Mucosa of stomach (tissue), 1 donor: ENCODE measurements around the gene ARMC3.
"Not testable (repeated sequence)": the region's sequence is repeated elsewhere in the genome, so short reads cannot be mapped to it uniquely, and the experiment has no call there.

Experiments
- H3K27me3 ChIP-seq: one replicate; pipeline ENCODE4 v1.7.0; 2013; ENCODE audit warnings: mild to moderate bottlenecking, low read length; ENCODE audit not compliant: control insufficient read depth, insufficient read depth
- H3K36me3 ChIP-seq: one replicate; pipeline ENCODE4 v1.7.0; 2013; ENCODE audit warnings: low read length; ENCODE audit not compliant: control insufficient read depth, insufficient read depth
- H3K4me1 ChIP-seq: one replicate; pipeline ENCODE4 v1.7.0; 2013; ENCODE audit warnings: mild to moderate bottlenecking, low read length; ENCODE audit not compliant: control insufficient read depth, insufficient read depth
- H3K4me3 ChIP-seq: one replicate; pipeline ENCODE4 v1.7.0; 2013; ENCODE audit warnings: low read length
- H3K9ac ChIP-seq: one replicate; pipeline ENCODE4 v1.7.0; 2013; ENCODE audit warnings: mild to moderate bottlenecking, low read length, moderate library complexity
- H3K9me3 ChIP-seq: one replicate; pipeline ENCODE4 v1.7.0; 2013; ENCODE audit warnings: mild to moderate bottlenecking, low read length, moderate library complexity; ENCODE audit not compliant: control insufficient read depth
- donor health status: Pancreatic carcinoma.

The ARMC3 gene

GRCh38 chr10:22908837-22909236, 19.0 kb upstream of the ARMC3 start:
- Histone ChIP-seq H3K4me3 (no peak overlapping the region), H3K9me3 (no peaks in the 10 kb centered on the region), H3K9ac (no peak overlapping the region), H3K36me3 (no peaks in the 10 kb centered on the region), H3K4me1 (peaks cover 10% of the 10 kb centered on the region), H3K27me3 (no peaks in the 10 kb centered on the region)

- H3K9ac ChIP-seq, H3K27me3 ChIP-seq: not testable (repeated sequence)
These were observed 18.2 kb upstream of the ARMC3 start for GRCh38 chr10:22909673-22910072.

GRCh38 chr10:22911067-22911466, 16.8 kb upstream of the ARMC3 start:
- no peaks in the 10 kb centered on the region for H3K9me3 ChIP-seq
- H3K36me3 ChIP-seq, result no peaks in the 10 kb centered on the region
- H3K4me3 ChIP-seq, result no peak overlapping the region
- no peak overlapping the region for H3K9ac ChIP-seq
- H3K4me1 ChIP-seq, result peaks cover 10% of the 10 kb centered on the region
- no peaks in the 10 kb centered on the region for H3K27me3 ChIP-seq

More at GRCh38 chr10:22909673-22910072, 18.2 kb upstream of the ARMC3 start:
- H3K36me3 ChIP-seq, H3K4me3 ChIP-seq, H3K4me1 ChIP-seq, H3K9me3 ChIP-seq: not testable (repeated sequence)

GRCh38 chr10:22911889-22912762, 15.7 kb upstream of the ARMC3 start:
- H3K4me3 ChIP-seq, result no peak overlapping the region
- H3K27me3 ChIP-seq, result no peaks in the 10 kb centered on the region
- no peaks in the 10 kb centered on the region for H3K36me3 ChIP-seq
- H3K9me3 ChIP-seq, result no peaks in the 10 kb centered on the region
- H3K9ac ChIP-seq, result no peak overlapping the region
- H3K4me1 ChIP-seq, result peaks cover 10% of the 10 kb centered on the region

GRCh38 chr10:22912763-22913384, 15.0 kb upstream of the ARMC3 start:
- H3K4me1 ChIP-seq, result peaks cover 10% of the 10 kb centered on the region
- no peak overlapping the region for H3K9ac ChIP-seq
- H3K36me3 ChIP-seq, result no peaks in the 10 kb centered on the region
- no peaks in the 10 kb centered on the region for H3K9me3 ChIP-seq
- no peaks in the 10 kb centered on the region for H3K27me3 ChIP-seq
- H3K4me3 ChIP-seq, result no peak overlapping the region

GRCh38 chr10:22913474-22914092, 14.3 kb upstream of the ARMC3 start:
- no peaks in the 10 kb centered on the region for H3K9me3 ChIP-seq
- no peaks in the 10 kb centered on the region for H3K27me3 ChIP-seq
- H3K4me1 ChIP-seq, result peaks cover 10% of the 10 kb centered on the region
- H3K36me3 ChIP-seq, result no peaks in the 10 kb centered on the region
- no peak overlapping the region for H3K4me3 ChIP-seq
- H3K9ac ChIP-seq, result no peak overlapping the region

GRCh38 chr10:22915314-22915713, 12.5 kb upstream of the ARMC3 start:
- Histone ChIP-seq H3K9me3 (no peaks in the 10 kb centered on the region), H3K4me1 (peaks cover 10% of the 10 kb centered on the region), H3K27me3 (no peaks in the 10 kb centered on the region), H3K36me3 (no peaks in the 10 kb centered on the region), H3K4me3 (no peak overlapping the region), H3K9ac (no peak overlapping the region)

- Histone ChIP-seq H3K9me3 (no peaks in the 10 kb centered on the region), H3K9ac (no peak overlapping the region), H3K4me1 (peaks cover 5% of the 10 kb centered on the region), H3K4me3 (no peak overlapping the region), H3K36me3 (no peaks in the 10 kb centered on the region), H3K27me3 (peaks cover 9% of the 10 kb centered on the region)
These were observed 2.8 kb upstream of the ARMC3 start for GRCh38 chr10:22925088-22925487.

- H3K4me1 ChIP-seq, result peaks cover 5% of the 10 kb centered on the region
- no peaks in the 10 kb centered on the region for H3K9me3 ChIP-seq
- H3K27me3 ChIP-seq, result peaks cover 9% of the 10 kb centered on the region
- H3K9ac ChIP-seq, result no peak overlapping the region
- no peak overlapping the region for H3K4me3 ChIP-seq
- no peaks in the 10 kb centered on the region for H3K36me3 ChIP-seq
These were observed 687 bp upstream of the ARMC3 start for GRCh38 chr10:22927166-22927565.

- H3K9ac ChIP-seq, H3K4me1 ChIP-seq, H3K36me3 ChIP-seq, H3K27me3 ChIP-seq, H3K4me3 ChIP-seq, H3K9me3 ChIP-seq: not testable (repeated sequence)
These were observed 1.2 kb downstream of the ARMC3 start for GRCh38 chr10:22929053-22929452.

GRCh38 chr10:22931948-22932347, 4.1 kb downstream of the ARMC3 start:
- no peaks in the 10 kb centered on the region for H3K36me3 ChIP-seq
- H3K4me1 ChIP-seq, result peaks cover 5% of the 10 kb centered on the region
- peaks cover 9% of the 10 kb centered on the region for H3K27me3 ChIP-seq
- H3K9me3 ChIP-seq, result no peaks in the 10 kb centered on the region
- H3K4me3 ChIP-seq, result no peak overlapping the region
- H3K9ac ChIP-seq, result no peak overlapping the region
